OCI-LY1 (cell line): ENCODE data around the gene OVAAL.

Experiments
- H2AFZ ChIP-seq: fragments of 200-600 bp; sonication (generic), shearing (Covaris generic); 2 replicates; pipeline ENCODE4 v1.6.0; 2014; ENCODE audit warnings: antibody characterized with exemption, mild to moderate bottlenecking, low read length
- H3F3A ChIP-seq: fragments of 200-600 bp; sonication (generic), shearing (Covaris generic); 2 replicates; pipeline ENCODE4 v1.6.0; 2014; ENCODE audit warnings: mild to moderate bottlenecking, antibody characterized with exemption, low read length, moderate library complexity; ENCODE audit not compliant: insufficient read depth
- H3K27ac ChIP-seq: fragments of 200-600 bp; sonication (generic); 2 replicates; pipeline ENCODE4 v1.5.1; 2014; ENCODE audit warnings: low read length, mixed run types, mild to moderate bottlenecking, low read depth; ENCODE audit not compliant: poor library complexity, severe bottlenecking
- H3K27me3 ChIP-seq: fragments of 200-600 bp; sonication (generic); 2 replicates; pipeline ENCODE4 v1.6.0; 2014; ENCODE audit warnings: antibody characterized with exemption, mild to moderate bottlenecking, low read length, moderate library complexity; ENCODE audit not compliant: insufficient read depth
- H3K36me3 ChIP-seq: fragments of 200-600 bp; sonication (generic); 2 replicates; pipeline ENCODE4 v1.6.1; 2014; ENCODE audit warnings: mild to moderate bottlenecking, antibody characterized with exemption, low read length, moderate library complexity, mixed read lengths; ENCODE audit not compliant: insufficient read depth
- H3K4me1 ChIP-seq: fragments of 200-600 bp; sonication (generic); 2 replicates; pipeline ENCODE4 v1.5.1; 2014; ENCODE audit warnings: mild to moderate bottlenecking, low read length, moderate library complexity; ENCODE audit not compliant: insufficient read depth, severe bottlenecking
- H3K4me2 ChIP-seq: fragments of 200-600 bp; sonication (generic), shearing (Covaris generic); 2 replicates; pipeline ENCODE4 v1.6.1; 2014; ENCODE audit warnings: low read length
- H3K4me3 ChIP-seq: fragments of 200-600 bp; sonication (generic); 2 replicates; pipeline ENCODE4 v1.5.1; 2014; ENCODE audit warnings: low read length, low read depth, mild to moderate bottlenecking, mixed read lengths; ENCODE audit not compliant: poor library complexity, severe bottlenecking
- H3K79me2 ChIP-seq: fragments of 200-600 bp; shearing (Covaris generic); 2 replicates; pipeline ENCODE4 v1.6.1; 2016; ENCODE audit warnings: mixed run types, low read length, mixed read lengths; ENCODE audit not compliant: insufficient read depth
- H3K9ac ChIP-seq: fragments of 200-600 bp; sonication (generic), shearing (Covaris generic); 2 replicates; pipeline ENCODE4 v1.6.1; 2014; ENCODE audit warnings: mild to moderate bottlenecking, low read length, mixed read lengths
- H3K9me2 ChIP-seq: fragments of 200-600 bp; sonication (generic), shearing (Covaris generic); 2 replicates; pipeline ENCODE4 v1.6.1; 2014; ENCODE audit warnings: low read depth, mild to moderate bottlenecking, low read length, mixed read lengths
- H3K9me3 ChIP-seq: fragments of 200-600 bp; shearing (Covaris generic); 2 replicates; pipeline ENCODE4 v1.6.1; 2014; ENCODE audit warnings: low read length, mixed read lengths
- H4K20me1 ChIP-seq: fragments of 200-600 bp; sonication (generic), shearing (Covaris generic); 2 replicates; pipeline ENCODE4 v1.6.0; 2016; ENCODE audit warnings: mild to moderate bottlenecking, low read length; ENCODE audit not compliant: insufficient read depth
- CTCF ChIP-seq: fragments of 200-600 bp; sonication (generic), shearing (Covaris generic); IDR thresholded peaks from 2 replicates; pipeline ENCODE4 v1.5.1; 2017; ENCODE audit warnings: mild to moderate bottlenecking, antibody characterized with exemption, low read length, moderate library complexity, mixed read lengths
- EZH2 ChIP-seq: fragments of 200-600 bp; sonication (generic), shearing (Covaris generic); IDR thresholded peaks from 2 replicates; pipeline ENCODE4 v1.8.0; 2017; ENCODE audit warnings: borderline replicate concordance, mixed run types, mild to moderate bottlenecking, antibody characterized with exemption, low read length, moderate library complexity, mixed read lengths

Gene OVAAL

GRCh38 chr1:180600343-180600742 is 41.6 kb downstream of the OVAAL start:
- Histone ChIP-seq H3K27me3 (no peaks in the 10 kb centered on the region), H3K9me2 (no peaks in the 10 kb centered on the region), H3K9ac (no peak overlapping the region), H3K9me3 (no peaks in the 10 kb centered on the region), H3K4me3 (no peak overlapping the region), H3K4me2 (no peak overlapping the region), H3F3A (no peaks in the 10 kb centered on the region), H3K79me2 (no peaks in the 10 kb centered on the region), H3K36me3 (no peaks in the 10 kb centered on the region), H3K27ac (no peak overlapping the region), H2AFZ (no peak overlapping the region), H3K4me1 (no peaks in the 10 kb centered on the region), H4K20me1 (no peaks in the 10 kb centered on the region)
- TF ChIP-seq CTCF = no peak
- no peak for TF ChIP-seq EZH2

GRCh38 chr1:180601512-180601911 is 42.7 kb downstream of the OVAAL start:
- H3K36me3 ChIP-seq = no peaks in the 10 kb centered on the region
- no peaks in the 10 kb centered on the region for H3K9me2 ChIP-seq
- no peaks in the 10 kb centered on the region for H3K4me1 ChIP-seq
- H3K9me3 ChIP-seq = no peaks in the 10 kb centered on the region
- no peak overlapping the region for H3K9ac ChIP-seq
- H3K4me2 ChIP-seq = no peak overlapping the region
- H3K4me3 ChIP-seq = no peak overlapping the region
- no peaks in the 10 kb centered on the region for H3F3A ChIP-seq
- no peaks in the 10 kb centered on the region for H3K27me3 ChIP-seq
- H3K79me2 ChIP-seq = no peaks in the 10 kb centered on the region
- no peaks in the 10 kb centered on the region for H4K20me1 ChIP-seq
- TF ChIP-seq CTCF = no peak
- no peak for TF ChIP-seq EZH2
- H2AFZ ChIP-seq = no peak overlapping the region
- H3K27ac ChIP-seq = no peak overlapping the region

- no peaks in the 10 kb centered on the region for H4K20me1 ChIP-seq
- TF ChIP-seq CTCF (no peak), EZH2 (no peak)
- H3K4me1 ChIP-seq = no peaks in the 10 kb centered on the region
- no peaks in the 10 kb centered on the region for H3F3A ChIP-seq
- no peak overlapping the region for H3K9ac ChIP-seq
- H3K27ac ChIP-seq = no peak overlapping the region
- no peaks in the 10 kb centered on the region for H3K9me3 ChIP-seq
- no peaks in the 10 kb centered on the region for H3K9me2 ChIP-seq
- no peaks in the 10 kb centered on the region for H3K36me3 ChIP-seq
- no peak overlapping the region for H3K4me2 ChIP-seq
- no peak overlapping the region for H3K4me3 ChIP-seq
- no peak overlapping the region for H2AFZ ChIP-seq
- no peaks in the 10 kb centered on the region for H3K27me3 ChIP-seq
- no peaks in the 10 kb centered on the region for H3K79me2 ChIP-seq
Observed at GRCh38 chr1:180603223-180603849, 44.6 kb downstream of the OVAAL start.
